Natural killer cell treated with Interleukin-12 subunit alpha and Interleukin-12 subunit beta and Interleukin-15 and Interleukin-18, amount 100 ng/mL, for 72 hours (primary cell): Measurements from ENCODE around the gene RER1. TPM values are rescaled to one million over a fixed set of nuclear protein-coding genes. Genes with fewer than 3 reads are reported as not detected.

Experiments
- ATAC-seq, 2 donors: fragments of 150-1000 bp; cut with Tn5 transposase in 1 of 2; sonication (Bioruptor Pico), chemical (Tn5 transposase) in 1 of 2; 2 replicates each; pipeline ENCODE4 v1.10.0; 2021
- DNase-seq: peaks from one replicate; pipeline ENCODE4 v3.0.0; 2022; ENCODE audit warnings: low spot score
- H3K27ac Mint-ChIP-seq, 2 donors: 1 replicate in 1 of 2; 2 replicates in 1 of 2; pipeline ENCODE4 v1.8.0; 2022; ENCODE audit warnings: mixed read lengths in 2 of 2, mild to moderate bottlenecking in 1 of 2, moderate library complexity in 1 of 2
- H3K27me3 Mint-ChIP-seq, 2 donors: 1 replicate in 1 of 2; 2 replicates in 1 of 2; pipeline ENCODE4 v1.8.0; 2022; ENCODE audit warnings: mixed read lengths in 2 of 2
- H3K36me3 Mint-ChIP-seq: one replicate; pipeline ENCODE4 v1.8.0; 2022; ENCODE audit warnings: mixed read lengths
- H3K4me1 Mint-ChIP-seq, 2 donors: 1 replicate in 1 of 2; 2 replicates in 1 of 2; pipeline ENCODE4 v1.8.0; 2022; ENCODE audit warnings: low read depth in 2 of 2, mixed read lengths in 2 of 2, mild to moderate bottlenecking in 1 of 2
- H3K4me3 Mint-ChIP-seq: one replicate; pipeline ENCODE4 v1.8.0; 2022; ENCODE audit warnings: mixed read lengths
- H3K9me3 Mint-ChIP-seq: 2 replicates; pipeline ENCODE4 v1.8.0; 2022; ENCODE audit warnings: mixed read lengths
- total RNA-seq, 2 donors: library from RNA; stranded (reverse); gene quantifications; one replicate each; pipeline ENCODE4 v1.2.3, GENCODE V29; 2022

RER1 gene
- total RNA-seq, 2 donors from 2014 or later, result 139 to 161 TPM

DNA sequence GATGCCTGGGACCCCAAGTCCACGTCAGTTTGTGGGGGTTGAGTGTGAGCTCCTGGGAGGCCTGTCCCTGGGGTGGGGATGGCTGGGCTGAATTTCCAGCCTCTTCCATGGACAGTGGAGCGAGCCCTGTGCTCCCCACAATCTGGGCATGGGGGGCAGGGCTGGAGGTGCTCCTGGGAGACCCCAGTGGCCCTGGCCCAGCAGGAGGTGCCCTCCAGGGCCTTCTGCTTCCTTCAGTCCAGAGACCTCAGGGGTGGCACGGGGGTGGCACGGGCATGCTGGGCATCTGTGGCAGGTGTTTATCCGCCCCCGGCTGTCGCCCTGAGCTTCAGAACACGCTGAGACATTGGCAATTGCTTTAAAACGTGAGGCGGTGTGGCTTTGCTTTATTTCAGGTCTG, 41.1 kb upstream of the RER1 start:
- Mint-ChIP-seq H3K36me3 (no peaks in the 10 kb centered on the region), H3K9me3 (no peaks in the 10 kb centered on the region), H3K4me3 (no peak overlapping the region), H3K4me1 (no peaks in the 10 kb centered on the region), H3K27me3 (no peaks in the 10 kb centered on the region), H3K27ac (no peak overlapping the region)
- ATAC-seq (no peak), DNase-seq (no peak)

DNA sequence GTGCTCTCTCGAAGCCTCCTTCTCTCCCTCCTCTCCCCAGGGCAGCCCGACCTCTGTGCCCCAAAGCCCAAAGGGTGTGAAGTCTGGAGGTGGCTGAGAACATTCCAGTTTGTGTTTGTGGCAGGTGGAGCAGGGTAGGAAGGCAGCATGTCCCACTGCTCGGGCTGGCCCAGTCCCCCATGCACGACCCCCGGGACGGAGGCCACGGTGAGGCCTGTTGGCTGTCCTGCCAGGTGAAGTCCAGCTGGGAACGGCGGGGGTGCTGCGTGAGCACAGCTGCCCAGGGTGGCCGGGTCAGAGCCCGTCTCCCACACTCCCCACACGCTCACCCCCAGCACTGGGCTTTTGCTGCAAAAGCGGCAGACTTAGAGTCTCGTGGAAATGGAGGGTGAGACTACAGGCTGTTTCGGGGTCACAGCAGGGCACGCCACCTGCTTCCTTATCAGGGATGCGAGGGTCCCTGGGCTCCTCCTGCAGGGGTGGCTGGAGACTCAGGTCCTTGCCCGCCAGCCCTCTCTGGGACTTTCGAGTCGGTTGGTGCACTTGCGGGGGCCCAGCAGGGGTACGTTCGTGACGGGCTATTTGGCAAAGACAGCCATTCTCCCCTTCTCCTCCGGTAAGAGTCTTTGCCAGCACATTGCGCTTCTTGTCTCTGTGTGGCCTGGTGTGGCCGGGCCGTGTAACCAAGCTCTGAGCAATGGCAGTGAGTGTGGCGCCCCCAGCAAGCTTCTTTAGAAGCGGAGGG, 40.6 kb upstream of the RER1 start:
- Mint-ChIP-seq H3K27me3 (no peaks in the 10 kb centered on the region), H3K9me3 (no peaks in the 10 kb centered on the region), H3K36me3 (no peaks in the 10 kb centered on the region), H3K4me1 (no peaks in the 10 kb centered on the region), H3K27ac (no peak overlapping the region), H3K4me3 (no peak overlapping the region)
- no peak for ATAC-seq
- DNase-seq, result no peak

DNA sequence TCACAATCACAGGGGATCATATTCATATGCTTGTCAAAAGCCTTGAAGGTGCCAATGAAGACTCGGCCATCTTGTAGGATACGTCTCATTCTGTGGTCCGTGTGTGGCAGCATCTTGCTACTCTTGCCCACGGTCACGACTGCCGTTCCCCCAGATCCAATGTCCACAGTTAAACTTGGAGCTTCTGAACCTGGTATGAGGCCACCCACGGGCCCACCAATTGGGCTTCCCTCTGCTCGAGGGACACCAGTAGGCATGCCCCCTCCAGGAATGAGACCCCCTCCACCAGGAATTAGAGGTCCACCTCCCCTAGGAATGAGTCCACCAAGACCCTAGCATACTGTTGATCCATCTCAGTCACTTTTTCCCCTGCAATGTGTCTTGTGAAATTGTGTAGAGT, 39.9 kb upstream of the RER1 start:
- DNase-seq (no peak), ATAC-seq (no peak)
- Mint-ChIP-seq H3K27ac (no peak overlapping the region), H3K4me1 (no peaks in the 10 kb centered on the region), H3K9me3 (no peaks in the 10 kb centered on the region), H3K27me3 (no peaks in the 10 kb centered on the region), H3K4me3 (no peak overlapping the region), H3K36me3 (no peaks in the 10 kb centered on the region)

DNA sequence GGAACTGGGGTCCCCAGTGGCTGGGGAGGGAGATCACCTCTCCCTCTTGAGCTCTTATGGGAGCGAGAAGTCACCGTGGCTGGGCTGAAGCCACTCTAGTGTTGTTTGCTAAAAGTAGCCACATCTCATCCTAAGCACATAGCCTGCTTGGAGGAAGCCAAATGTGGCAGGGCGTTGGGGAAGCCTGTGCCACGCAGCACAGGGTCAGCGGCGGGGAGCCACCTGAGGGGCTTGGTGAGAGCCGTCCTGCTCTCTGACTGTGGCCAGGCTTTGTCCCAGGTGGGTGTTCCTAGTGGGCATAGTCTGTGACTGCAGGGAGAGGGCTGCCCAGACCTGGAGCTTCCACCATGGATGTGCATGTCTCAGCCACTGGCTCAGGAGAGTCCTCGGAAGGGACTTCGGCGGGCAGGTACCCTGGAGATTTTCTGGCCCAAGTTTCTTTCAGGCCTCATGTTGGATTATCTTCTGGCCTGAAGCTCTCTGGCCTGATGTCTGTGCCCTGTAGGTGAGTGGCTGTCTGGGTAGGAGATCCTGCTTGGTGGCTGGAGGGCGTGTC, 39.2 kb upstream of the RER1 start:
- no peaks in the 10 kb centered on the region for H3K27me3 Mint-ChIP-seq
- peak; percentile 52 for DNase-seq
- no peaks in the 10 kb centered on the region for H3K36me3 Mint-ChIP-seq
- H3K27ac Mint-ChIP-seq, result no peak overlapping the region
- H3K4me3 Mint-ChIP-seq, result no peak overlapping the region
- peak in 1 of 2 donors; percentile 8 for ATAC-seq
- H3K4me1 Mint-ChIP-seq, result no peaks in the 10 kb centered on the region
- H3K9me3 Mint-ChIP-seq, result no peaks in the 10 kb centered on the region

DNA sequence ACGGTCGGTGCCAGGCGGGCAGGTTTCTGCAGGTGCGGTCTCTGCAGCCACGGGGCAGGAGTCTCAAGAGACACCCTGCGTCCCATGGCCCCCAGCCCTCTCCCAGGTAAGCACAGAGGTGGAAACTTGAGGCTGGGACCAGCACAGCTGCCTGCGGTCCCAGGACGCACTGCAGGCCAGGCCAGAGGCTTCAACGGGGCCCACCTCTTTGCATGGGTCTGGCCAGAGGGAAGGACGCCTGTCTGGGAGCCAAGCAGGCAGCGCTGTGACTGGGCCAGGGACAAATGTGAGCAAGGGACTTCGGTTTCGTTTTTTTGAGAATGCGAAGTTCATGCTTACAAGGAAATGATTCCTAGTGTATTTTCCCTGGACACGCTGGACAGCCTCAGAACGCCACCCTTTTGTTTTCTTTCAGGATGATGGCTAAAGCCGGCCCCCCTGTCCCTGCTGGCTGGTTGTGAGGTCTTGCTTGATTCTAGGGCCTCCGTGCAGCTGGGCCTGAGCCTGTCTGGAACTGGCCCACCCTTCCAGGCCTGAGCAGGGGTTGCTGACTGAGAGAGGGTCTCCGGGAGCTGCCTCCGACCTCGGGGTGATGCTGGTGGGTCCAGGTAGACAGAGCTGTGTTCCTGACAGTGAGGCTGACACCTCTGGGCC, 38.6 kb upstream of the RER1 start:
- Mint-ChIP-seq H3K36me3 (no peaks in the 10 kb centered on the region), H3K27ac (no peak overlapping the region), H3K9me3 (no peaks in the 10 kb centered on the region), H3K4me3 (no peak overlapping the region), H3K27me3 (no peaks in the 10 kb centered on the region), H3K4me1 (no peaks in the 10 kb centered on the region)
- peak; percentile 37 for DNase-seq
- no peak for ATAC-seq

DNA sequence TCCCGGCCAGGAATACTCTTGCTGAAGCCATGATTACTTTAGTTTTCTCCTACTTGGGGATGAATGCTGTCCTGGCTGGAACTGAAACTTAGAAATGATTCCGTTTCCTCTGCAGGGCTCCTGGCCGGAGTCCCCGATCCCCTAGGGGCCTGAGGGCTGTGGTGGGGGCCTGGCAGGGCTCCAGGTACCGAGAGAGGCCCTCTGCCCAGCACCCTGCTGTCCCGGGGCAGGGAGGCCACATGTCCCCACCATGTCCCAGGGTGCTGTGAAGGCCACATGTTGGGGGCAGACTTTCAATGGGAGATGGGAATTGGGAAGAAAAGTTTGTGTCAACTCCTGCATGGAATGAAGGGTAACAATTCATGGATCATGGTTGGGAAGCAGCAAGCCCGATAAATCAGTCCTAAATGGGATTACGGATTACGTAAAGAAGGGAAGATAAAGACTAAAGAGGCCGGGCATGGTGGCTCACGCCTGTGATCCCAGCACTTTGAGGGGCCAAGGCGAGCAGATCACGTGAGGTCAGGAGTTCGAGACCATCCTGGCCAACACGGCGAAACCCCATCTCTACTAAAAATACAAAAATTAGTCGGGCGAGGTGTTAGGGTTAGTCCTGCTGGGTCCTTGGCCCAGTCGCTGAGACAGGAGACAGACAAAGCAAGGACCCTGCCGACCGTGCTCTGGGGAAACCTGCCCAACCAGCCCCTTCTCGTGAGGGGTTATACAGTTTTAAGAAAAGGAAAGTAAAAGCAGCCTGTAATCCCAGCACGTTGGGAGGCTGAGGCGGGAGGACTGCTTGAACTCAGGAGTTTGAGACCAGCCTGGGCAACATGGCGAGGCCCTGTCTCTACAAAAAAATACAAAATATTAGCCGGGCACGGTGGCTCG, 37.8 kb upstream of the RER1 start:
- no peak overlapping the region for H3K4me3 Mint-ChIP-seq
- H3K9me3 Mint-ChIP-seq, result no peaks in the 10 kb centered on the region
- ATAC-seq (no peak), DNase-seq (peak; percentile 45)
- no peak overlapping the region for H3K27ac Mint-ChIP-seq
- no peaks in the 10 kb centered on the region for H3K4me1 Mint-ChIP-seq
- no peaks in the 10 kb centered on the region for H3K36me3 Mint-ChIP-seq
- no peaks in the 10 kb centered on the region for H3K27me3 Mint-ChIP-seq

DNA sequence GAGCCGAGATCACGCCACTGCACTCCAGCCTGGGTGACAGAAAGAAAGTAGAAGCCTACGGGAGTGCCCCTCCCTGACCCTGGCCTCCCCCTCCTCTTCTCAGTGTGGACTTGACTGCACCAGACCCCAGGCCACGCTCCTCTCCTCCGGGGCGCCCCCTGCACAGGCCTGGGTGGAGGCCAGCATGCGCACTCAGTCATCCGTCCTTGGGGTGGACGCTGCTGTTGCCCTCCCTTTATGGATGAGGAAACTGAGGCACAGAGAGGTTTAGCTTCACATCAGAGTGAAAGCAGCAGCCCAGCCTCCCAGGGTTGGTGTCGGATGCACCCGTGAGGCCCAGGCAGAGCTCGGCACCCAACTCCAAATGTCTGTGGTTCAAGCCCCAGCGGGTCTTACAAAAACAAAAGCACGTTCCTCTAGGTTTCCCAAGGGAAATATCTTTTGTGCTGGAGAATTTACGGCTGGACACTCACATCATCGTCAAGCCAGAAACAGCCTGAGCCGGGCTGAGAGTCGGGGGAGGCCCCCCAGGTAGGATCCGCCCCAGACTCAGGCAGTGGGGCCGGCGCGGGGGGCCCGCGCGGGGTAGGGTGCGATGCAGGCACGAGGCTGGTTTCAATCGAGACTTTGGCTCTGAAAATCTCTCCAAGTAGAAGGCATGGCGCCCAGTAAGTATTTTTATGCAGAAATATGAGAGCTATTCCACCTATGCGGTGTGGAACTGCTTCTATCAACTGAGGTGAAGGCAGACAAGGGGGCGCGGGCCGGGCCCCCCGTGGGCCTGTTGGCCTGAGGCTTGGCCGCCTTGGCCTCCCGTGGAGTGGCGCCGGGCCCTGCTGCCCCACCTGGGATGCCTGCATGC, 36.9 kb upstream of the RER1 start:
- Mint-ChIP-seq H3K36me3 (no peaks in the 10 kb centered on the region), H3K4me1 (no peaks in the 10 kb centered on the region), H3K27me3 (no peaks in the 10 kb centered on the region), H3K4me3 (no peak overlapping the region), H3K9me3 (no peaks in the 10 kb centered on the region), H3K27ac (no peak overlapping the region)
- ATAC-seq (no peak), DNase-seq (peak; percentile 44)

DNA sequence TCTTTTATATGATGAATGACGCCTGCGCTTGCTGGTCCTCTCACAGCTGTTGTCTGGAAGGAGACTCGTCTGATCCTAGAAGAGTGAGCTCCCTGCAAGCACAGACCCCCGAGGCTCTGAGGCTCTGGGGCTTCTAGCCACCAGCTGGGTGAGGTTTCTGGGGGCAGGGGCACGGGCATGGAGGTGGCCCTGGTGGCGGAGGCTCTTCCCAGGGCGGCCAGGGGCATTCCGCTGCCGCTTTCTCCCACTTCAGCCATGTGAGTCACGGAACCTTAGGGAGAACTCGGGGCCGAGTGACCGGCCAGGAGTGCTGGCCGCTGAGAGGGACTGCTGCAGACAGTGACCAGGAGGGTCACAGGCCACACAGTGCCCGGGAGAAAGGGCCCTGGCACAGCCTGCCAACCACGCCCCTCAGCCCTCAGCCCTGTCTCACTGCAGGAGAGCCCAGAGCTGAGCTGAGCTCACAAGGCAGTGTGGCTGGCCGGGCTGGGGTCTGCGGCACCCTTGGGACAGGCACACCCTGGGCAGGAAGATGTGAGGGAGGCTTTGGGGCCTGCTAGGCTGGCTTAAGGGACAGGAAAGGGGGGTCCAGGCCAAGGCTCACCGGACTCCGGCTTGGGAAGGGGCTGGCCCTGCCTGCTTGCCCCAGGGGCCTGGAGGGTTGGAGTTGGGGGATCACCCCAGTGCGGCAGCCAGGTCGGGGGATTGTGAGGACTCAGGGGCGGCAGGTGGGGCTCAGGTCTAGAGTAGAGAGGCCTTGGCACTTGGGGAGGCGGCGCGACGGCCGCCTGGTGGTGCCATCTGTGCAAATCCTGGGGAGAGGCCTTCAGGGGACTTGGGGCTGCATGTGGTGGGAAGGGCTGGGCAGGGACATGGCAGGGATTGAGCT, 36.0 kb upstream of the RER1 start:
- Mint-ChIP-seq H3K9me3 (no peaks in the 10 kb centered on the region), H3K36me3 (no peaks in the 10 kb centered on the region), H3K4me3 (no peak overlapping the region), H3K4me1 (no peaks in the 10 kb centered on the region), H3K27me3 (no peaks in the 10 kb centered on the region), H3K27ac (no peak overlapping the region)
- no peak for ATAC-seq
- peak; percentile 50 for DNase-seq

DNA sequence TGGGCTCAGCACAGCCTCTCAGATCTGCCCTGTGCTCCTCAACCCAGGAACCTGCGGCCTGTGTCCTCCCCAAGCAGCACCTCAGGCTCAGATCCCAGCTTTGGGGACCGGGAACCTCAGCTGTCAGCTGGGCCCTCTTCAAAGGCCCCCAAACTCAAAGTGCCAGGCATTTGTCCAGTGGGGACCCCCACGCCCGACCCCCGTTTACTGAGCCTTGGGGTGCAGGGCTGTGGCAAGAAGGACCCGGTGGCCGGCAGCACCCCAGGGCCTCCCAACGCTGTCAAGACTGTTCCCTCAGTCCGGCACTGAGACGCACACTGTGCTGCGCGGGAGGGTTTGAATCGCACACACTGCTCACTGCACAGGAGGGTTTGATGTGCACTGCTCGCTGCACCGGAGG, 35.2 kb upstream of the RER1 start:
- Mint-ChIP-seq H3K27ac (no peak overlapping the region), H3K4me3 (no peak overlapping the region), H3K36me3 (no peaks in the 10 kb centered on the region), H3K9me3 (no peaks in the 10 kb centered on the region), H3K4me1 (no peaks in the 10 kb centered on the region), H3K27me3 (no peaks in the 10 kb centered on the region)
- DNase-seq (peak; percentile 12), ATAC-seq (no peak)

DNA sequence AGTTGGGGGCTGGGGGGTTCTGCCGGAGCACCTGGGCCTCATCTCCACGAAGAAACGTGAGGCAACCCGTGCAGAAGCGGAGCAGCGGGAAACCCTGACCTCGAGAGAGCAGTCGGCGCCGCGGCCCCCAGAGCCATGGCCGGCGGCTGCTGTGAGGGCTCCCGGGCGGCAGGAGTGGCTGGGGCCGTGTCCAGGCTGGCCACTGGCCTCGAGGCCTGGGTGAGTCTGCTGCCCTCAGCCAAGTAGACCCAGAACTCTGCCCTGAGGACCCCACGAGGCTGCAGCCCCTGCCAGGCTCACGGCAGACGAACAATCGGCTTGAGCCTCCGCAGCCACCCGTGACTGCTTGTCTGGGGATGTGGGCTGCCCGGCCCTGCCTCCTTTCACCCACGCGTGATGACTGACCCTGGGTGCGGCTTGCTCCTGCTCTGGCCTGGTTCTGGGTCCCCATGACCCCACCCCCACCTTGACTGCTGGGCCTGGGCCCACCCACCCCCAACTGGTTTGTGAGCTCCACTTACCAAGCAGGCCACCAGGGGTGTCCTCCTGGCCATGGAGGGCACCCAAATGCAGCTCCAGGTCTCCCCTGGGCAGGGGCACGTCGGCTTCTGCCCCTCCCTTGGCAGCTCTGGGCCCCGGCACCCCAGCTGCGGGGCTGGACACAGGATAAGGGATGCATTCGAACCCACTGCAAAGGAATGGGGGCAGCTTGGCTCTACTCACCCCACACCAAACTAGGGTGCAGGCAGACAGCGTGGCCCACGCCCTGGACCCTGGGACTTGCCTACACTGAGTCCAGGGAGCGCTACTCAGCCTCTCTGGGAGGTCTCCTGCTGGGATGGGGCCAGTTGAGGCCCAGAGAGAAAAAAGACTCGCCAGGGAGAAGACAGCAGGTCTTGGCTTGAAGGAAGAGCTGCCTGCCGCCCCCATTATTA, 34.5 kb upstream of the RER1 start:
- DNase-seq, result peak; percentile 42
- Mint-ChIP-seq H3K9me3 (no peaks in the 10 kb centered on the region), H3K27me3 (no peaks in the 10 kb centered on the region), H3K36me3 (no peaks in the 10 kb centered on the region), H3K4me1 (no peaks in the 10 kb centered on the region), H3K27ac (no peak overlapping the region), H3K4me3 (no peak overlapping the region)
- no peak for ATAC-seq

DNA sequence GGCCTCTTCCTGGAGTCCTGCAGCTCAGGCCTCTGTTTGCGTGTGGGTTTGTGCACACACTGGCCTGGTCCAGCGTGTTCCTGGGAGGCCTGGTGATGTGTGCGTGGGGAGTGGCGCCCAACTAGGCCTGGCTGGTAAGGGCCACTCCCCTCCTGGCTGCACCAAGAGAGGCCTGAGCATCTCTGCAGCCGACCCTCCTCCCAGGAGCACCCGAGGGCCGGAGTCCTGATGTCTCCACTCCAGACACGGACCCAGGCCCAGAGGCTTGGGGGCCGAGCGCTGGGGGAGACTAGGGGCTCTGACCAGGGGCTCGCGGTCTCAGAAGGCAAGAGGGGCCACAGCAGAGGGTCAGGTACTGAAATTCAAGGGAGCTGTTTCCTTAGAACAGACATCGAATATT, 33.6 kb upstream of the RER1 start:
- Mint-ChIP-seq H3K9me3 (no peaks in the 10 kb centered on the region), H3K27ac (no peak overlapping the region), H3K36me3 (no peaks in the 10 kb centered on the region), H3K4me1 (no peaks in the 10 kb centered on the region), H3K27me3 (no peaks in the 10 kb centered on the region), H3K4me3 (no peak overlapping the region)
- DNase-seq (peak; percentile 18), ATAC-seq (no peak)
